Heart right ventricle (tissue), 16 donors: ENCODE results near the gene SLN. TPM values are rescaled to one million over a fixed set of nuclear protein-coding genes. Genes with fewer than 3 reads are reported as not detected.

Experiments used
- ATAC-seq, 8 donors: fragments of 200-7000 bp; cut with Tn5 transposase; one replicate each; pipeline ENCODE4 v1.9.1; 2020; ENCODE audit warnings: mild to moderate bottlenecking in 8 of 8, moderate library complexity in 8 of 8, moderate number of reproducible peaks in 1 of 8
- DNase-seq, 2 donors: peaks; one replicate each; pipeline ENCODE4 v3.0.0-alpha.2; 2020
- H3K27ac ChIP-seq, 10 donors: fragments of 200-600 bp; sonication (generic) in 2 of 10; one replicate each; pipeline versions ENCODE4 v1.5.0 to v1.8.0; 2020 to 2022; ENCODE audit warnings: mild to moderate bottlenecking in 3 of 10
- H3K27me3 ChIP-seq, 7 donors: fragments of 200-600 bp; one replicate each; pipeline ENCODE4 v1.8.0; 2021 to 2022; ENCODE audit warnings: mild to moderate bottlenecking in 2 of 7
- H3K36me3 ChIP-seq, 9 donors: fragments of 200-600 bp; sonication (generic) in 1 of 9; one replicate each; pipeline versions ENCODE4 v1.5.0 to v1.8.0; 2020 to 2022; ENCODE audit warnings: mild to moderate bottlenecking in 2 of 9
- H3K4me1 ChIP-seq, 9 donors: fragments of 200-600 bp; sonication (generic) in 1 of 9; one replicate each; pipeline versions ENCODE4 v1.5.0 to v1.8.0; 2020 to 2022; ENCODE audit warnings: mild to moderate bottlenecking in 4 of 9
- H3K4me3 ChIP-seq, 10 donors: fragments of 200-600 bp; sonication (generic) in 2 of 10; one replicate each; pipeline versions ENCODE4 v1.5.0 to v1.8.0; 2020 to 2022; ENCODE audit warnings: mild to moderate bottlenecking in 7 of 10, moderate library complexity in 2 of 10
- H3K9me3 ChIP-seq, 11 donors: fragments of 200-600 bp in 10 of 11; sonication (generic) in 2 of 11; one replicate each; pipeline versions ENCODE4 v1.5.0 to v1.8.0; 2013 to 2022; ENCODE audit warnings: mild to moderate bottlenecking in 2 of 11, control low read depth in 1 of 11, moderate library complexity in 1 of 11
- CTCF ChIP-seq, 9 donors: fragments of 200-600 bp; sonication (generic) in 2 of 9; IDR thresholded peaks; one replicate each; pipeline versions ENCODE4 v1.5.0 to v1.8.0; 2021 to 2022; ENCODE audit warnings: antibody characterized with exemption in 9 of 9, mild to moderate bottlenecking in 5 of 9, moderate library complexity in 1 of 9
- WGBS, 2 donors: extraction: QIAGEN DNeasy Blood & Tissue Kit; methylation state at CpG; one replicate each; pipeline ENCODE4 v1.1.7; 2013; ENCODE audit warnings: inconsistent platforms in 1 of 2; 5-methylcytosine and 5-hydroxymethylcytosine counted together
- intact Hi-C, 10 donors: fragments of 100-400 bp; cut with DNase I; formaldehyde crosslinking; loops; one replicate each; pipeline versions ENCODE4 v1.11.1 to v1.14.2; 2022
- polyA plus RNA-seq, 2 donors: library from polyadenylated mRNA; stranded (reverse); fragments of 200-250 nt; gene quantifications; one replicate each; pipeline ENCODE4 v1.2.3, GENCODE V29; 2013
- total RNA-seq, 10 donors: library from RNA; stranded (reverse); fragmentation: NEBNext Ultra II Directional in 3 of 10; extraction: Animal tissue kit (Norgen Biotek cat#: 25700) in 3 of 10; gene quantifications; one replicate each; pipeline versions ENCODE4 v1.2.1 to v1.2.4, GENCODE V29; 2021 to 2023
- donor health status: Arrhythmogenic right ventricular cardiomyopathy.
- donor health status: ischemic (EF 13 %, LVEDD 7.1; RV severe dilation, severe dysfunction).
- donor health status: healthy with polysubstance abuse.
- donor health status: DM: no; HTN: yes; CAD: no.
- donor health status: DM: no; HTN: no; CAD: no.
- donor health status: ischemic (EF 25% LVEDD 6.9; RV normal size, moderate dysfunction).
- donor health status: ischemic (EF 25% LVEDD 5.7; RV mildly dilated, moderate dysfunction).
- donor health status: healthy.
- donor health status: DM: yes; HTN: yes; CAD: no.
- donor health status: Ischemic cardiomyopathy.
- donor health status: ischemic (EF 35%, LVEDD 5.7; RV mildly dilated, moderate dysfunction).
- donor health status: nonischemic (EF 11% LVEDD 7.7; RV severe dilation, severe dysfunction).
- donor health status: DM: yes; HTN: yes; CAD: no.
- donor health status: PGD.
- donor health status: ischemic (EF 29% LVEDD 5.4; RV normal size, mild dysfunction).
- donor health status: nonischemic (EF 23%, LVEDD 6.1; RV moderate dilation, normal function).

The SLN gene
- total and polyA plus RNA-seq, 12 donors, result 0.93 to 44.4 (median 9.2) TPM

GRCh38 chr11:107740271-107740670, 28.4 kb upstream of the SLN start:
- Histone ChIP-seq H3K36me3 (no peaks in the 10 kb centered on the region), H3K27me3 (peaks cover 0 to 8% (median 0%) of the 10 kb centered on the region in 7 donors), H3K4me3 (no peak overlapping the region), H3K9me3 (peaks cover 0 to 13% (median 0%) of the 10 kb centered on the region in 11 donors), H3K4me1 (no peaks in the 10 kb centered on the region), H3K27ac (no peak overlapping the region)
- WGBS, 2 donors, result 83 to 88% methylated on average over 4 of the region's 4 CpGs
- ATAC-seq, result no peak
- intact Hi-C loops, result no loop called here
- no peak for DNase-seq
- no peak for TF ChIP-seq CTCF (IDR thresholded peaks at IDR 0.05)

- intact Hi-C loops, result no loop called here
- TF ChIP-seq CTCF (IDR thresholded peaks at IDR 0.05), result no peak
- no peak for DNase-seq
- Histone ChIP-seq H3K27me3 (peaks cover 0 to 5% (median 0%) of the 10 kb centered on the region in 7 donors), H3K36me3 (no peaks in the 10 kb centered on the region), H3K4me3 (no peak overlapping the region), H3K9me3 (peaks cover 0 to 13% (median 0%) of the 10 kb centered on the region in 11 donors), H3K4me1 (no peaks in the 10 kb centered on the region), H3K27ac (no peak overlapping the region)
- no peak for ATAC-seq
- 24 to 49% methylated on average over 1 of the region's 1 CpG for WGBS, 2 donors
Observed at GRCh38 chr11:107736546-107736945, 24.7 kb upstream of the SLN start.

GRCh38 chr11:107733518-107733917, 21.7 kb upstream of the SLN start:
- H3K36me3 ChIP-seq, result no peaks in the 10 kb centered on the region
- intact Hi-C loops, result no loop called here
- peaks cover 0 to 6% (median 0%) of the 10 kb centered on the region in 11 donors for H3K9me3 ChIP-seq
- H3K27me3 ChIP-seq, result peaks cover 0 to 6% (median 0%) of the 10 kb centered on the region in 7 donors
- no peak overlapping the region for H3K4me3 ChIP-seq
- TF ChIP-seq CTCF (IDR thresholded peaks at IDR 0.05), result no peak
- no peak overlapping the region for H3K27ac ChIP-seq
- no peaks in the 10 kb centered on the region for H3K4me1 ChIP-seq
- no peak for ATAC-seq
- 90 to 92% methylated on average over 3 of the region's 3 CpGs for WGBS, 2 donors
- no peak for DNase-seq

GRCh38 chr11:107732689-107733051, 20.8 kb upstream of the SLN start:
- ATAC-seq (no peak), DNase-seq (no peak)
- WGBS, 2 donors, result 91 to 93% methylated on average over 10 of the region's 10 CpGs
- H3K4me1 ChIP-seq, result no peaks in the 10 kb centered on the region
- peaks cover 0 to 6% (median 0%) of the 10 kb centered on the region in 7 donors for H3K27me3 ChIP-seq
- H3K27ac ChIP-seq, result no peak overlapping the region
- no peak for TF ChIP-seq CTCF (IDR thresholded peaks at IDR 0.05)
- no peaks in the 10 kb centered on the region for H3K36me3 ChIP-seq
- intact Hi-C loops, result no loop called here
- H3K9me3 ChIP-seq, result no peaks in the 10 kb centered on the region
- H3K4me3 ChIP-seq, result no peak overlapping the region
